Activated naive CD4-positive, alpha-beta T cell treated with anti-CD3 and anti-CD28 coated beads, Interleukin-2, amount 10 ng/mL, durations not matched to agents 7 days and 5 days (primary cell): ENCODE data around the gene MYH15.

Source experiments
- CTCF ChIA-PET: fragments of 350-600 bp; sonication (Branson Sonifier 250); formaldehyde crosslinking; loops from one replicate; lab custom pipeline; 2021; ENCODE audit warnings: antibody characterized with exemption; lab: Charles Lee
- DNase-seq: peaks from one replicate; pipeline ENCODE4 v3.0.0-alpha.2; 2020
- H3K27ac Mint-ChIP-seq: one replicate; pipeline ENCODE4 v1.8.0; 2021; ENCODE audit warnings: mild to moderate bottlenecking, moderate library complexity, mixed read lengths
- H3K27me3 Mint-ChIP-seq: one replicate; pipeline ENCODE4 v1.8.0; 2021; ENCODE audit warnings: mild to moderate bottlenecking, mixed read lengths
- H3K36me3 Mint-ChIP-seq: one replicate; pipeline ENCODE4 v1.8.0; 2021; ENCODE audit warnings: mixed read lengths
- H3K4me1 Mint-ChIP-seq: one replicate; pipeline ENCODE4 v1.8.0; 2021; ENCODE audit warnings: mixed read lengths
- H3K4me3 Mint-ChIP-seq: one replicate; pipeline ENCODE4 v1.8.0; 2021; ENCODE audit warnings: mild to moderate bottlenecking, moderate library complexity, mixed read lengths
- H3K9me3 Mint-ChIP-seq: one replicate; pipeline ENCODE4 v1.8.0; 2021; ENCODE audit warnings: mixed read lengths

MYH15 gene

DNA sequence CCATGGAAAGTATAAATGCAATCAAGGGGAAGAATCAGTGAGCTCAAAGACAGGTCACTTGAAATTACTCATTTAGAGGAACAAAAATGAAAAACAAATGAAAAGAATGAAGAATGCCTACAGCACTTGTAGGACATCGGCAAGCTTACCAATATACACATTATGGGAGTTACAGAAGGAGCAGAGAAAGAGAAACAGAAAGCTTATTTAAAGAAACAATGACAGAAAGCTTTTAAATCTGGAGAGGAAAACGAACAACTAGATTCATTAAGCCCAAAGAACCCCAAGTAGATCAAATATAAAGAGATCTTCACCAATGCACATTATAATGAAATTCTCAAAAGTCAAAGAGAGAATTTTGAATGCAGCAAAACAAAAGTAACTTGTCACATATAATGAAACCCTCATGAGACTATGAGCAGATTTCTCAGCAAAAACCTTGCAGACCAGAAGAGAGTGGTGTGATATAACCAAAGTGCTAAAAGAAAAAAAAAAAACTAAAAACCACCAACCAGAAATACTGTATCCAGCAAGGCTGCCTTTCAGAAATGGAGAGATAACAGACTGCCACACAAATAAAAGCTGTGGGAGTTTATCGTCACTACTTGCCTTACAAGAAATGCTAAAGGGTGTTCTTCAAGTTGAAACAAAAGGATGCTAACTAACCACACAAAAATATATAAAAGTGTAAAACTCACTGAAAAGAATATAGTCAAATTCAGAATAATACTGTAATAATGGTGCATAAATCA, 63.1 kb downstream of the MYH15 start:
- Mint-ChIP-seq H3K27ac (no peak overlapping the region), H3K4me3 (no peak overlapping the region), H3K9me3 (peaks cover 14% of the 10 kb centered on the region), H3K36me3 (peaks cover 10% of the 10 kb centered on the region), H3K4me1 (no peaks in the 10 kb centered on the region), H3K27me3 (peaks cover 6% of the 10 kb centered on the region)
- CTCF ChIA-PET, result interaction anchor here (1.0 kb wide), 2 partner anchors 13 to 31 kb away, joined by 4 read pairs; no protein-coding TSS in a partner anchor
- no peak for DNase-seq

- H3K36me3 Mint-ChIP-seq, result peaks cover 6% of the 10 kb centered on the region
Measured at GRCh38 chr3:108442281-108442680, 68.1 kb downstream of the MYH15 start.

GRCh38 chr3:108441518-108441917, 68.9 kb downstream of the MYH15 start:
- Mint-ChIP-seq H3K27ac (no peak overlapping the region), H3K36me3 (no peaks in the 10 kb centered on the region), H3K27me3 (peaks cover 14% of the 10 kb centered on the region), H3K4me3 (no peak overlapping the region), H3K9me3 (peaks cover 3% of the 10 kb centered on the region), H3K4me1 (no peaks in the 10 kb centered on the region)
- CTCF ChIA-PET, result no interaction called here
- DNase-seq, result no peak

More at GRCh38 chr3:108442281-108442680, 68.1 kb downstream of the MYH15 start:
- DNase-seq, result no peak
- H3K4me1 Mint-ChIP-seq, result no peaks in the 10 kb centered on the region
- CTCF ChIA-PET, result interaction anchor here (1.5 kb wide), 1 partner anchor 33 kb away, joined by 3 read pairs; no protein-coding TSS in a partner anchor
- H3K27me3 Mint-ChIP-seq, result peaks cover 13% of the 10 kb centered on the region
- no peak overlapping the region for H3K27ac Mint-ChIP-seq
- H3K4me3 Mint-ChIP-seq, result no peak overlapping the region
- peaks cover 9% of the 10 kb centered on the region for H3K9me3 Mint-ChIP-seq

DNA sequence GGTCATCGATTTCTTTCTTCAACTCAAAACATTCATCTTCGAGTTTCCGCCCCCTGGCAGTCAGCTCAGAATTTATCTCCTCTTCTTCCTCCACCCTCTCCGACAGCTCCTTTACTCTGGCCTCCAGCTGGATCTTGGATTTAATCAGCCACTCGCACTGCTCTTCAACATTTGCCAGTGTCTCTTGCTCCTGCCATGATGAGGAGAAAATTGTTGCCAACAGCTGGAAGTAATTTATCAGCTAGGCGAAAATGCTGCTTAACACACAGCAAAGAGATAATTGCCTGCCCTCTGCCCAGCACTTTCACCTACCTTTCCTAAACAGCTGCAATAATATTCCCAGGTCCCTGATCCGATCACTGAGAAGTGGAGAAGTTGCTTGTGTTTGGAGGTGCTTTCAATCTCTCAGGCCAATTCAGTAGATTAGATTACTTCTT, 69.3 kb downstream of the MYH15 start:
- Mint-ChIP-seq H3K27ac (no peak overlapping the region), H3K27me3 (peaks cover 12% of the 10 kb centered on the region), H3K4me1 (no peaks in the 10 kb centered on the region), H3K4me3 (no peak overlapping the region), H3K9me3 (peaks cover 3% of the 10 kb centered on the region), H3K36me3 (no peaks in the 10 kb centered on the region)
- CTCF ChIA-PET, result no interaction called here
- DNase-seq, result no peak

- Mint-ChIP-seq H3K4me3 (no peak overlapping the region), H3K27ac (no peak overlapping the region), H3K36me3 (no peaks in the 10 kb centered on the region), H3K27me3 (peaks cover 7% of the 10 kb centered on the region), H3K4me1 (no peaks in the 10 kb centered on the region), H3K9me3 (peaks cover 2% of the 10 kb centered on the region)
- DNase-seq, result no peak
- CTCF ChIA-PET, result interaction anchor here (1.7 kb wide), 1 partner anchor 285 kb away, joined by 10 read pairs; no protein-coding TSS in a partner anchor
Measured at GRCh38 chr3:108438542-108438941, 71.9 kb downstream of the MYH15 start.

GRCh38 chr3:108437439-108437838, 73.0 kb downstream of the MYH15 start:
- Mint-ChIP-seq H3K27ac (no peak overlapping the region), H3K9me3 (peaks cover 9% of the 10 kb centered on the region), H3K4me1 (no peaks in the 10 kb centered on the region), H3K27me3 (peaks cover 7% of the 10 kb centered on the region), H3K4me3 (no peak overlapping the region), H3K36me3 (no peaks in the 10 kb centered on the region)
- DNase-seq, result no peak
- CTCF ChIA-PET, result interaction anchor here (1.7 kb wide), 1 partner anchor 284 kb away, joined by 10 read pairs; no protein-coding TSS in a partner anchor

DNA sequence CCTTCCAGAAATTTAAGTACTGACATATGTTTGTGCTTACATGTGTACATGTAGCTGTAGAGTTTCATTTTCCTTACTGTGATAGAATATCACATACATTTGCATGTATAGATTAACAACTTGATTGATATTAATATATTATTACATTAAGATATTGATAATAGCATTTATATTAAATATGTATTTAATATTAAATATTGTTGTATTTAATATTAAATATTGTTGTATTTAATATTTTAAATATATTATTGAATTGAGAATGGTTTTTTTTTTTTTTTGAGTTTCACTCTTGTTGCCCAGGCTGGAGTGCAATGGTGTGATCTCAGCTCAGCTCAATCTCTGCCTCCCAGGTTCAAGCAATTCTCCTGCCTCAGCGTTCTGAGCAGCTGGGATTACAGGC, 76.5 kb downstream of the MYH15 start:
- CTCF ChIA-PET, result no interaction called here
- H3K4me1 Mint-ChIP-seq, result no peaks in the 10 kb centered on the region
- no peak for DNase-seq
- no peaks in the 10 kb centered on the region for H3K36me3 Mint-ChIP-seq
- no peak overlapping the region for H3K4me3 Mint-ChIP-seq
- no peak overlapping the region for H3K27ac Mint-ChIP-seq
- H3K27me3 Mint-ChIP-seq, result peaks cover 4% of the 10 kb centered on the region
- peaks cover 11% of the 10 kb centered on the region for H3K9me3 Mint-ChIP-seq

DNA sequence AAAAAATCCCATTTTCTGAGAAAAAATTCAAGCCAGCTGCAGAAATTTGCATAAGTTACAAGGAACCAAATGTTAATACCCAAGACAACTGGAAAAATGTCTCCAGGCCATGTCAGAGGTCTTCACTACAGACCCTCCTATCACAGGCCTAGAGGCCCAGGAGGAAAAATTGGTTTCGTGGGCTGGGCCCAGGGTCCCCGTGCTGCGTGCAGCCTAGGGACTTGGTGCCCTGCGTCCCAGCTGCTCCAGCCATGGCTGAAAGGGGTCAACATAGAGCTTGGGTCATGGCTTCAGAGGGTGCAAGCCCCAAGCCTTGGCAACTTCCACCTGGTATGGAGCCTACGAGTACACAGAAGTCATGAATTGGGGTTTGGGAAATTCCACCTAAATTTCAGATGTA, 78.0 kb downstream of the MYH15 start:
- no peaks in the 10 kb centered on the region for H3K36me3 Mint-ChIP-seq
- CTCF ChIA-PET, result no interaction called here
- H3K9me3 Mint-ChIP-seq, result peaks cover 11% of the 10 kb centered on the region
- no peak overlapping the region for H3K27ac Mint-ChIP-seq
- no peaks in the 10 kb centered on the region for H3K4me1 Mint-ChIP-seq
- H3K4me3 Mint-ChIP-seq, result no peak overlapping the region
- DNase-seq, result no peak
- H3K27me3 Mint-ChIP-seq, result peaks cover 8% of the 10 kb centered on the region

GRCh38 chr3:108430540-108430939, 79.9 kb downstream of the MYH15 start:
- peaks cover 6% of the 10 kb centered on the region for H3K27me3 Mint-ChIP-seq
- no peaks in the 10 kb centered on the region for H3K36me3 Mint-ChIP-seq

GRCh38 chr3:108428586-108428985, 81.8 kb downstream of the MYH15 start:
- Mint-ChIP-seq H3K9me3 (peaks cover 10% of the 10 kb centered on the region), H3K4me3 (no peak overlapping the region)
- DNase-seq, result no peak

More at GRCh38 chr3:108430540-108430939, 79.9 kb downstream of the MYH15 start:
- Mint-ChIP-seq H3K9me3 (peaks cover 11% of the 10 kb centered on the region), H3K4me3 (no peak overlapping the region), H3K27ac (no peak overlapping the region), H3K4me1 (no peaks in the 10 kb centered on the region)
- CTCF ChIA-PET, result no interaction called here
- DNase-seq, result no peak

GRCh38 chr3:108420926-108421325, 89.5 kb downstream of the MYH15 start:
- peaks cover 5% of the 10 kb centered on the region for H3K27me3 Mint-ChIP-seq
- no peaks in the 10 kb centered on the region for H3K9me3 Mint-ChIP-seq
- no peak for DNase-seq
- H3K27ac Mint-ChIP-seq, result no peak overlapping the region
- no peaks in the 10 kb centered on the region for H3K36me3 Mint-ChIP-seq
- H3K4me1 Mint-ChIP-seq, result no peaks in the 10 kb centered on the region
- CTCF ChIA-PET, result interaction anchor here (0.6 kb wide), 1 partner anchor 268 kb away, joined by 3 read pairs; no protein-coding TSS in a partner anchor
- no peak overlapping the region for H3K4me3 Mint-ChIP-seq

More at GRCh38 chr3:108428586-108428985, 81.8 kb downstream of the MYH15 start:
- peaks cover 6% of the 10 kb centered on the region for H3K27me3 Mint-ChIP-seq
- CTCF ChIA-PET, result no interaction called here
- H3K36me3 Mint-ChIP-seq, result no peaks in the 10 kb centered on the region
- no peaks in the 10 kb centered on the region for H3K4me1 Mint-ChIP-seq
- H3K27ac Mint-ChIP-seq, result no peak overlapping the region

DNA sequence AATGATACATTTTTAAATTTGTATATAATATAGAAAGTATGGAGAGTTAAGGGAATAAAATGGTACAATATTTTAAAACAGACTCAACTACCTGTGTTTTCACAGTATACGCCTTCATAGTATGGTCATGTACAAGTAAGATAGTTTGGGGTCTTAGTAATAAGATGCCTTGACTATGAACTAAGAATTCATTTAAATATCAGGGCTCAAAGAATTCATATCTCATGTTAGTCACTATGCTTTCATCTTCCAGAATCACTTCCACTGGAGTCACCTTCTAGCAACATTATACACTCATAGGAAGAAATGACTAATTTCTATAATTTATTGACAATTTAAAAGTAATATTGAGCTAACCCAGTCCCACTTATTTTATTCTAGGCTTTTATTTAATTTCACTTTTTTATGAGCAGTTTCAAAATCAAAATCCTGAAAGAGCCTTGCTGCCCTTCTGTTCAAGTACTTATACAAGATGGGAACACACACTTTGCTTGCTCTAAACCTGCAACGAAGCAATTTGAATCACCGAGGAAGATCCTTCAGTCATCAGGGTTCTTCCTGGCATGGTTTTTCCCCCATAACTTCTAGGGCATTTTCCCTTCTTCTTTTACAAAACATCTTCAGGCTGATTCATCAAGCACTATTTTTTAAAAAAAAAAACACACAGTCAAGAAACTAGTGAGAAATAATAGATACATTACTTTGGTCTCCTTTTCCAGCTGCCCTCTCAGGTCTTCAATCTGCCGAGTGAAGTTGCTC, 94.1 kb downstream of the MYH15 start:
- Mint-ChIP-seq H3K4me3 (no peak overlapping the region), H3K36me3 (peaks cover 1% of the 10 kb centered on the region), H3K4me1 (no peaks in the 10 kb centered on the region), H3K27ac (no peak overlapping the region), H3K27me3 (peaks cover 5% of the 10 kb centered on the region), H3K9me3 (no peaks in the 10 kb centered on the region)
- no peak for DNase-seq
- CTCF ChIA-PET, result interaction anchor here (0.6 kb wide), 1 partner anchor 128 kb away, joined by 3 read pairs; no protein-coding TSS in a partner anchor

GRCh38 chr3:108415661-108416060, 94.7 kb downstream of the MYH15 start:
- CTCF ChIA-PET, result no interaction called here
- no peak overlapping the region for H3K4me3 Mint-ChIP-seq
- H3K27ac Mint-ChIP-seq, result no peak overlapping the region
- H3K27me3 Mint-ChIP-seq, result peaks cover 7% of the 10 kb centered on the region
- H3K4me1 Mint-ChIP-seq, result no peaks in the 10 kb centered on the region
- no peaks in the 10 kb centered on the region for H3K9me3 Mint-ChIP-seq
- DNase-seq, result no peak
- H3K36me3 Mint-ChIP-seq, result peaks cover 1% of the 10 kb centered on the region

- Mint-ChIP-seq H3K36me3 (peaks cover 1% of the 10 kb centered on the region), H3K9me3 (no peaks in the 10 kb centered on the region), H3K27me3 (peaks cover 13% of the 10 kb centered on the region), H3K27ac (no peak overlapping the region), H3K4me3 (no peak overlapping the region), H3K4me1 (no peaks in the 10 kb centered on the region)
- CTCF ChIA-PET, result no interaction called here
- DNase-seq, result no peak
Measured at GRCh38 chr3:108414007-108414406, 96.4 kb downstream of the MYH15 start.
